ENCODE data around the gene FURIN. TPM values are rescaled to one million over a fixed set of nuclear protein-coding genes. Genes with fewer than 3 reads are reported as not detected.
A peak's percentile ranks its signal among the peaks of the same experiment; 100 is the strongest.
"Not testable (repeated sequence)": the region's sequence is repeated elsewhere in the genome, so short reads cannot be mapped to it uniquely, and the experiment has no call there.

Gene FURIN
- total and polyA plus RNA-seq, 2 donors = 11.5 to 36.7 TPM

GRCh38 chr15:90838544-90838943 is 29.8 kb upstream of the FURIN start:
- WGBS = 78% methylated on average over 15 of the region's 15 CpGs
- Histone ChIP-seq H3K27me3 (ENCODE audit: control insufficient read depth in 2 of 2, insufficient read depth in 1 of 2, low read length in 1 of 2) (no peaks in the 10 kb centered on the region), H3K4me3 (ENCODE audit: low read length in 2 of 2) (no peak overlapping the region), H3K9me3 (ENCODE audit: control insufficient read depth in 2 of 2, insufficient read depth in 1 of 2, low read length in 1 of 2) (peaks cover 0 to 3% of the 10 kb centered on the region in 2 donors), H3K4me1 (ENCODE audit: control insufficient read depth in 2 of 2, insufficient read depth in 2 of 2, low read length in 2 of 2) (peaks cover 6 to 26% of the 10 kb centered on the region in 2 donors), H3K27ac (ENCODE audit: low read depth in 1 of 2, low read length in 1 of 2) (no peak overlapping the region), H3K36me3 (ENCODE audit: control insufficient read depth in 2 of 2, insufficient read depth in 2 of 2, low read length in 1 of 2) (no peaks in the 10 kb centered on the region)
- no peak for DNase-seq (ENCODE audit: low read depth in 6 of 9, low spot score in 9 of 9)

GRCh38 chr15:90839187-90840071 is 29.0 kb upstream of the FURIN start:
- peak overlapping the region in 1 of 2 donors; percentile 82 for H3K27ac ChIP-seq (ENCODE audit: low read depth in 1 of 2, low read length in 1 of 2)
- no peaks in the 10 kb centered on the region for H3K27me3 ChIP-seq (ENCODE audit: control insufficient read depth in 2 of 2, insufficient read depth in 1 of 2, low read length in 1 of 2)
- H3K4me1 ChIP-seq (ENCODE audit: control insufficient read depth in 2 of 2, insufficient read depth in 2 of 2, low read length in 2 of 2) = peaks cover 6 to 26% of the 10 kb centered on the region in 2 donors
- peak in 1 of 9 donors; percentile 47 for DNase-seq (ENCODE audit: low read depth in 6 of 9, low spot score in 9 of 9)
- WGBS = 33% methylated on average over 19 of the region's 19 CpGs
- no peaks in the 10 kb centered on the region for H3K36me3 ChIP-seq (ENCODE audit: control insufficient read depth in 2 of 2, insufficient read depth in 2 of 2, low read length in 1 of 2)
- no peak overlapping the region for H3K4me3 ChIP-seq (ENCODE audit: low read length in 2 of 2)
- peaks cover 0 to 3% of the 10 kb centered on the region in 2 donors for H3K9me3 ChIP-seq (ENCODE audit: control insufficient read depth in 2 of 2, insufficient read depth in 1 of 2, low read length in 1 of 2)

- 92% methylated on average over 18 of the region's 18 CpGs for WGBS
- Histone ChIP-seq H3K27me3 (ENCODE audit: control insufficient read depth in 2 of 2, insufficient read depth in 1 of 2, low read length in 1 of 2) (no peaks in the 10 kb centered on the region), H3K27ac (ENCODE audit: low read depth in 1 of 2, low read length in 1 of 2) (peak overlapping the region in 1 of 2 donors; percentile 82), H3K36me3 (ENCODE audit: control insufficient read depth in 2 of 2, insufficient read depth in 2 of 2, low read length in 1 of 2) (no peaks in the 10 kb centered on the region), H3K4me1 (ENCODE audit: control insufficient read depth in 2 of 2, insufficient read depth in 2 of 2, low read length in 2 of 2) (peaks cover 6 to 26% of the 10 kb centered on the region in 2 donors), H3K9me3 (ENCODE audit: control insufficient read depth in 2 of 2, insufficient read depth in 1 of 2, low read length in 1 of 2) (peaks cover 0 to 3% of the 10 kb centered on the region in 2 donors), H3K4me3 (ENCODE audit: low read length in 2 of 2) (no peak overlapping the region)
- no peak for DNase-seq (ENCODE audit: low read depth in 6 of 9, low spot score in 9 of 9)
These were observed 28.1 kb upstream of the FURIN start for GRCh38 chr15:90840157-90840855.

- DNase-seq (ENCODE audit: low read depth in 6 of 9, low spot score in 9 of 9) = no peak
- H3K36me3 ChIP-seq (ENCODE audit: control insufficient read depth in 2 of 2, insufficient read depth in 2 of 2, low read length in 1 of 2) = no peaks in the 10 kb centered on the region
- H3K27ac ChIP-seq (ENCODE audit: low read depth in 1 of 2, low read length in 1 of 2) = no peak overlapping the region
- no peaks in the 10 kb centered on the region for H3K27me3 ChIP-seq (ENCODE audit: control insufficient read depth in 2 of 2, insufficient read depth in 1 of 2, low read length in 1 of 2)
- 96% methylated on average over 8 of the region's 8 CpGs for WGBS
- peaks cover 6 to 26% of the 10 kb centered on the region in 2 donors for H3K4me1 ChIP-seq (ENCODE audit: control insufficient read depth in 2 of 2, insufficient read depth in 2 of 2, low read length in 2 of 2)
- no peak overlapping the region for H3K4me3 ChIP-seq (ENCODE audit: low read length in 2 of 2)
- H3K9me3 ChIP-seq (ENCODE audit: control insufficient read depth in 2 of 2, insufficient read depth in 1 of 2, low read length in 1 of 2) = peaks cover 0 to 3% of the 10 kb centered on the region in 2 donors
These were observed 27.4 kb upstream of the FURIN start for GRCh38 chr15:90840954-90841353.

GRCh38 chr15:90844696-90845095 is 23.7 kb upstream of the FURIN start:
- Histone ChIP-seq H3K27me3 (ENCODE audit: control insufficient read depth in 2 of 2, insufficient read depth in 1 of 2, low read length in 1 of 2) (no peaks in the 10 kb centered on the region), H3K27ac (ENCODE audit: low read depth in 1 of 2, low read length in 1 of 2) (no peak overlapping the region), H3K36me3 (ENCODE audit: control insufficient read depth in 2 of 2, insufficient read depth in 2 of 2, low read length in 1 of 2) (no peaks in the 10 kb centered on the region), H3K4me1 (ENCODE audit: control insufficient read depth in 2 of 2, insufficient read depth in 2 of 2, low read length in 2 of 2) (peaks cover 4 to 6% of the 10 kb centered on the region in 2 donors), H3K9me3 (ENCODE audit: control insufficient read depth in 2 of 2, insufficient read depth in 1 of 2, low read length in 1 of 2) (no peaks in the 10 kb centered on the region), H3K4me3 (ENCODE audit: low read length in 2 of 2) (no peak overlapping the region)
- WGBS = 90% methylated on average over 5 of the region's 5 CpGs
- no peak for DNase-seq (ENCODE audit: low read depth in 6 of 9, low spot score in 9 of 9)

GRCh38 chr15:90845201-90845949 is 23.0 kb upstream of the FURIN start:
- peaks cover 0 to under 1% of the 10 kb centered on the region in 2 donors for H3K4me1 ChIP-seq (ENCODE audit: control insufficient read depth in 2 of 2, insufficient read depth in 2 of 2, low read length in 2 of 2)
- H3K4me3 ChIP-seq (ENCODE audit: low read length in 2 of 2) = no peak overlapping the region
- DNase-seq (ENCODE audit: low read depth in 6 of 9, low spot score in 9 of 9) = no peak
- no peaks in the 10 kb centered on the region for H3K9me3 ChIP-seq (ENCODE audit: control insufficient read depth in 2 of 2, insufficient read depth in 1 of 2, low read length in 1 of 2)
- peak overlapping the region in 1 of 2 donors; percentile 15 for H3K27ac ChIP-seq (ENCODE audit: low read depth in 1 of 2, low read length in 1 of 2)
- H3K27me3 ChIP-seq (ENCODE audit: control insufficient read depth in 2 of 2, insufficient read depth in 1 of 2, low read length in 1 of 2) = no peaks in the 10 kb centered on the region
- no peaks in the 10 kb centered on the region for H3K36me3 ChIP-seq (ENCODE audit: control insufficient read depth in 2 of 2, insufficient read depth in 2 of 2, low read length in 1 of 2)
- 67% methylated on average over 9 of the region's 9 CpGs for WGBS

GRCh38 chr15:90849424-90849823 is 19.0 kb upstream of the FURIN start:
- whole genome bisulfite sequencing = 96% methylated on average over 1 of the region's 1 CpG
- not testable (repeated sequence) for H3K27me3 ChIP-seq (ENCODE audit: control insufficient read depth in 2 of 2, insufficient read depth in 1 of 2, low read length in 1 of 2); H3K9me3 ChIP-seq (ENCODE audit: control insufficient read depth in 2 of 2, insufficient read depth in 1 of 2, low read length in 1 of 2); DNase-seq (ENCODE audit: low read depth in 6 of 9, low spot score in 9 of 9); H3K36me3 ChIP-seq (ENCODE audit: control insufficient read depth in 2 of 2, insufficient read depth in 2 of 2, low read length in 1 of 2); H3K4me3 ChIP-seq (ENCODE audit: low read length in 2 of 2); H3K4me1 ChIP-seq (ENCODE audit: control insufficient read depth in 2 of 2, insufficient read depth in 2 of 2, low read length in 2 of 2); H3K27ac ChIP-seq (ENCODE audit: low read depth in 1 of 2, low read length in 1 of 2)

GRCh38 chr15:90851114-90851513 is 17.3 kb upstream of the FURIN start:
- H3K9me3 ChIP-seq (ENCODE audit: control insufficient read depth in 2 of 2, insufficient read depth in 1 of 2, low read length in 1 of 2) = no peaks in the 10 kb centered on the region
- H3K36me3 ChIP-seq (ENCODE audit: control insufficient read depth in 2 of 2, insufficient read depth in 2 of 2, low read length in 1 of 2) = no peaks in the 10 kb centered on the region
- no peak overlapping the region for H3K4me3 ChIP-seq (ENCODE audit: low read length in 2 of 2)
- H3K27ac ChIP-seq (ENCODE audit: low read depth in 1 of 2, low read length in 1 of 2) = no peak overlapping the region
- no peak for DNase-seq (ENCODE audit: low read depth in 6 of 9, low spot score in 9 of 9)
- H3K27me3 ChIP-seq (ENCODE audit: control insufficient read depth in 2 of 2, insufficient read depth in 1 of 2, low read length in 1 of 2) = no peaks in the 10 kb centered on the region
- WGBS = 39% methylated on average over 6 of the region's 6 CpGs
- peaks cover 0 to 12% of the 10 kb centered on the region in 2 donors for H3K4me1 ChIP-seq (ENCODE audit: control insufficient read depth in 2 of 2, insufficient read depth in 2 of 2, low read length in 2 of 2)
